ENCODE results near the gene ETV6.

The ETV6 gene

DNA sequence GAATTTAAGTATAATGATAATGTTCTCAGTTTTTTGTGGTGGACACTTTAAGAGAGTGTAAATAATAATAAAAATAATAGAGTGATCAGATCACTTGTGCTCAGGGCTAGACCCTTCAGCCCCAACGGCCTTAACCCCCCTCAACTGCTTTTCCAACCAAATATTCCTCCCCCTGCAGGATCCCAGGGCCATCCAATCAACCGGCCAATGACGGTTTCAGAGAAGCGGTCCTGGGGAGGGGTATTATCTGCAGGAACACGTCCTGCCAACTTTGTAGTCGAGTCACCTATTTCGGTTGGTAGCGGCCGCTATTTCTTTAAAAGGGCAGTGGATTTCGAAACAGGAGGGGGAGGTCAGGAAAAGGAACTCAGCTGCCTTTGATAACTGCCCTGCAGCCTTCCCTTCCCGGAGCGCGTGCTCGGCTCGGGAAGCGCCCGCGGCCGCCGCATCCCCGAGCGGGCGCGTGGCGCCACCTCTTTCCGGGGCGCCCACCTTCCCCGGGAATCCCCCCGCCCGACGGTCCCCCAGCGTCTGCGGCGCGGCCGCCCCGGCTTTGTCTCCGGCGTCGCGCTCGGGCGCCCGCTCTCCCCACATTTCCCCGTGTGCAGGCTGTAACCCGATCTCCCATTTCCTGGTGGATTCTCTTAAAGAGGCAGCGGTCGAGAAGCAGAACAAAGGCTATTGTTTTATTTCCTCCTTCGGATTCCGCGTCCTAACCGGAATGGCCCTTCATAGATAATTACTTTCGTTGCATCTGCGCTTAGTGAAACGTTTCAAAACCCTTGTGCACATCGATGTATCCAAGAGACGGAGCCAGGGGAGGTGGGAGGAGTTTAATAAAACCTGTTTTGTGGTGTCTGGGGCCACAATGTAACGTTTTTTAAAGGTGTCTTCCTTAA lies 711 bp upstream of the ETV6 start:
- peak; percentile 90 for DNase-seq

DNA sequence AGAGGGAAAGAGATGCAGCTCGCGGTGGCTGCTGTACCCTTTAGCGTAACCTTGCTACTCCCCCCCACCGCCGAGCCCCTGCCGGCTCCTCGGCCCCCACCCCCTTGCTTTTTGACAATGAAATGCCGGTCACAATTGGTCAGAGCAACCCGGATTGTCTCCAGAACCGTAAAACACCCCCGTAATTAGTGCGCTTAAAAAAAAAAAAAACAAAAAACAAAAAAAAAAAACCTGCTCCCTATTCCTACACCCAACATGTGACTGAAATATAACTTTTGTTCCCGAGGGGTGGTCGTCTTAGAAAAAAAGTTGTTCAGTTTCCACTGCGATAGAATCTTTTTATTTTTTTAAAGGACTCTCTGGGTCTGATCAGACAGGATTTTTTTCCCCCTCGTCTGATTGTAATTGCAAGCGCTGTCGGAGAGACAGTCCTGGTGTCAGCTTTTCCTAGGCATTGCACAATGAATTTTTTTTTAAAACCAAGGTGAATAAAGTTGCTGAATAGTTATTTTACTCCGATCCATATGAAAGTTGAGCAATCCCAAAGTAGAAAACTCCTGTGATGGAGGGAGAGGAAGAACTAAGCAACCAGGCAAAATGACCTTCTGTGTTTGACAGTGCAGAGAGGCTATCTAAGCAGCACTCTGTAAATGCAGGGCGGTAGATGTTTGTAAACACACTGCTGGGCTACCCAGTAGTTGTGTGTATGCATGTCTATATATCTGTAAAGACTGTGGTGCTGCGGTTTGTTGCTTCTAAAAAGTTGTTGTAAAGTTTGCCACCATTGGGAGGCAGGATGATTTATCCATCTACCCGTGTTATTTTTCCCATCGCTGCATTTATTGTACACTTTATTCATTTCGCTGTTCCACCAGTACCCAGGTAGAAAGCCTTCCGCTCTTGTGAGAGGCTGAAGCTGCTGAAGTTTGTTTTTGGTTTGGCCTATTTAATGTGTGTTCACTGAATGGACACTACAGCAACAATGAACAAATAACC lies 1.1 kb downstream of the ETV6 start:
- peak; percentile 67 for DNase-seq

DNA sequence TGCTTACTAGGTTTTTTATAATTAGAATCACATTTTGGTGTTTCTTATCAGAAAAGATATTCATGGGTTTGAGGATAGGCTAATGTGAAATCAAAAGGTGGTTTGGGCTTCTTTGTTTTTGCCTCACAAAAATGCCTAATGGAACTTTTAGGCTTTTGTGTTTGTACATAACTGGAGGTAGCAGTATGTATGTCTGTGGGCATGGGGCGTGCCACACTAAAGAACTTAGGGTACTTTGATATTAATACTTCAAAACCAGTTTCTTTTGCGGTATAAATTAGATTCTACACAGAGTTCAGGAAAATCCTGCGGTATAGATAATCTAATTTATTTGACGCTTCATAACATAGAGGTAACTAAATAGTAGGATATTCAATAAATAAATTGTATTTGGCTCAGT lies 1.9 kb downstream of the ETV6 start:
- DNase-seq = peak; percentile 42

- DNase-seq = peak; percentile 56
Observed at GRCh38 chr12:11651785-11652184, 2.3 kb downstream of the ETV6 start.

- peak; percentile 92 for DNase-seq
Observed at GRCh38 chr12:11652351-11653040, 3.0 kb downstream of the ETV6 start.

DNA sequence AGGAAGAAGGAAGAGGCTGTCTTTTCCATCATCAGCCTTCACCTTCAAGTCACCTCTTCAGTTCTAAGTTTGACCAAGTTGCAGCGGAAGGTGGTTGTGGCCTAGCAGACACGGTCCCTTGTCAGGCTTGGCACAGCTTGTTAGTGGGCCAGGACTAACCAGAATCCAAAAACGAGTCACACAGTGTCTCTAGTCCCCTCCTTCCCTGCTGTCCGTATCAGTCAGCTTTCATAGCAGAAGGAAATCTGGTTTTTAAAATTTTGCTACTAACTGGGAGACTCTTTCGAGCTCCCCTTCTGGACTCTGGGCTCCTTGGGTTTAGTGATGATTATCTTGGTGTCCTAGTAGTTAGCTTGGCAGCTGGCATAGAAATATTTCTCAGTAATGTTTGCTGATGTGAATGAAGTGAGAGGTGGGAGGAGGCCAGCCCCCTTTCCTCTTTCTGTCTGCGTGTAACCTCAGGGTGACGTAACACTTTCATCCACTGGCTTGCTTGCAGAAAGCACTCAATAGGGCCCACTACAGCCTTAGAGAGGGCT lies 3.8 kb downstream of the ETV6 start:
- DNase-seq = peak; percentile 85

DNA sequence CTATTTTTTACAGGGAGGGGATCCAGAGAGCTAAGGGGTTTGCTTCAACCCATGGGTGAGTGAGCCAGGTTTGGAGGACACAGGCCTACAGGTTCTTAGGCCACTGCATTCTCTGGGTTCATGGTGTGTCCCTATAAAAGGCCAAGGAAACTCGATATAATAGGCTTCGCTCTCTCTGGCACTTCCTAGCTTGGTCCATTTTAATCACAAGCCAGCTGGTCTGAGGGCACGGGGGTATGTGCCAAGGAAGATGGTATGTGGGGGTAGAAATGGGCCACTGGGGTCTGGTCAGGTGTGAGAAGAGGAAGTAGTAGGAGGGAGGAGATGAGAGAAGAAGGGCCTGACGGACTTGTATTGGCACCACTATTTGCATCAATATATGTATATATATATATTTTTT lies 4.9 kb downstream of the ETV6 start:
- DNase-seq = no peak

GRCh38 chr12:11654802-11655201 lies 5.3 kb downstream of the ETV6 start:
- no peak for DNase-seq

- DNase-seq = peak; percentile 34
Observed at GRCh38 chr12:11655842-11656241, 6.4 kb downstream of the ETV6 start.

- DNase-seq = peak; percentile 60
Observed at GRCh38 chr12:11656550-11656949, 7.1 kb downstream of the ETV6 start.

DNA sequence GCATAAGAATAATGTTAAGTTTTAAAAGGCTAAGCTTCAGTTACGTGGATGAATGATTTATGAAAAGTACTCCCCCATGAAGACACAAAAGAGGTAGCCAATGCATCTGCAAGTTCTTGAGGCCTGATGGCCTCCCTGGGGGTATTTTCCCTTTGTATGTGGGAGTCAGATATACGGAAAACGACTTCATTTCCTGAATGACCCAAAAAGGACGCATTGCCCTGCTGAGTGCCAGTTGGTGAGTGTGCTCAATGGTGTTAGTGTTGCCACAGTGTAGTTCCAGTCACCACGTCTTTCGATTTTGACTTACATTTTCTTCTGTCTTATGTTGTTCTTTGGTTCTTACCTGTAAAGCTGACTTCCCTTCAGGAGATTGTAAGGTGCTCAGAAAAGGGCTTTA lies 8.0 kb downstream of the ETV6 start:
- DNase-seq = peak; percentile 71

DNA sequence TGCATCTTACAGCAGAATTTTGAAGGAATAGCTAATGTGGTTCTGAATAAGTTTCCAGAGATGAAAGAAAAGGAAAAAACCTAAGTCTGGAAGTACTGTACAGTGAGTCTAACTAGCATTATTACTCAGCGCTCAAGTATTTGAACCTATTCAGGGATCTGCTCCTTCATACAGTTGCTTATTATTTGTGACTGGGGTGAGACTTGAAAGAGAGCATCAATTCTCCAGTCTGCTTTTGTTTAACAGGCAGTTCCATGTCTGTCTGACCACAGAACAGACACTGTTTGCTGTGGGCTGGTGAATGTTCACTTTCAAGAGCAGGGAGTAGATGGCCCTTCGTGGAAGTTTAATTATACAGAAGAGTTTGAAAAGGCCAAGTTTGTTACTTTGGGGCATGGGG lies 9.3 kb downstream of the ETV6 start:
- no peak for DNase-seq

- no peak for DNase-seq
Observed at GRCh38 chr12:11660624-11661023, 11.2 kb downstream of the ETV6 start.

DNA sequence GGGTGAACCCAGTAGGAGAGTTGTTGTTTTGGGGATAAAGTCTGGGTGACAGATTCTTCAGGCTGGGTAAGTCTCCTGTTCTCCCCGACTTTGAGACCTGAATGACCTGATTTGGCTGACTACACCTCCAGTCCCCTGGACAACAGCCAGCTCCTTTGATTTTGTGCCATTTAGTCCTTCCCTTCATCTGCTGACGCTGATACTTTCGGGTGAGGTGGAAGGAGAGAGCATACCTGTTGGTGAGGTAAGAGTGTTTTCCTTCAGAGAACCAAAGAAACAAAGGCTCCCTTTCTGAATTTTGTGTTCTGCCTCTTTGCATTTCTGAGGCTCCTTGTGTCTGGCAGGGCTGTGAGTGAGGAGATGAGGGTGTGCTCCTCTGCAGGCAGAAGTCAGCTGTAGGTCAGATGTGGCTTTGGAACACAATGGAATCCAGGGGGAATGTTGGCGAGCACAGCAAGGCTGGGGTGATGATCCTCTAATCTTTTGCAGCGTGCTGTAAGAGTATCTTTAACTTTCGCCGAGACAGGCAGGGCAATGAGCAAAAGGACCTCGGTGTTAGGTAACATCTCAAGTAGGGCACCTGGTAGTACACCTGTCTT lies 12.1 kb downstream of the ETV6 start:
- no peak for DNase-seq

DNA sequence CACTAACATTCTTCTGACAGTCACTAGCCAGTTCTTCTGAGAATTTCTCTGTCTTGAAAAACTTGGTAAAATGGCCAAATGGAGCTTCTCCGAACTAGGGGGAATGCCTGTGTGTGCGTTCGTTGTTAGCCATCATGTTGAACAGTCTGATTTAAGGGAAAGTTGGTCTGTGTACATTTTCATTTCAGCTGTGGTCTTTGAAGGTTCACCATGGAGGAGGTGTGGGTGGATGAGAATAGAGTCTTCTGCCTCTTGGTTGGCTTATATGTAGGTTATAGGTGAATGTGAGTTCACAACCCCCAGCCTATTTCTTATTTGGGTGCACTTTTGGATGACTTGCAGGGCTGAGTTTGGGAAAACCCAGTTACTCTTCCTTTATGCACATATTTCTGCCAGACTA lies 12.9 kb downstream of the ETV6 start:
- DNase-seq = no peak

GRCh38 chr12:11663130-11663529 lies 13.7 kb downstream of the ETV6 start:
- DNase-seq = no peak

DNA sequence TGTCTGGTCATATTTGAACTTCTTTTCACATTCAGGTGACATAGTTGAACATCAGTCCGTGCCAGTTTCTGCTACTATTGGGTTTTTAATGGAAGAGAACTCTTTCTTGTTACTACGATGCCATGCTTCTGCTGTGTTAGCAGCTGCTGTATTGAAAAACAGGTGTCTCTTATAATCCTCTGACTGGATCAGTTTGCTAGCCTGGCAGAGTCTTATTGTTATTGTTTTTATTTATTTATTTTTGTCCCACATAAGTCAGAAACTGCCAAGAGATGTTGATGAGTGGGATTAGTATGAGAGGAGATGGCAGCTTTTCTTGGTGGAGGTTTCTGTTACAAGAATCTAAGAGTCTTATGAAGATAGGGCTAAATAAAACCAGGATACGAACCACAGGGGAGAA lies 14.6 kb downstream of the ETV6 start:
- no peak for DNase-seq

- DNase-seq = no peak
Observed at GRCh38 chr12:11666131-11667050, 16.9 kb downstream of the ETV6 start.

GRCh38 chr12:11667171-11667570 lies 17.7 kb downstream of the ETV6 start:
- DNase-seq = peak; percentile 62

GRCh38 chr12:11668611-11669010 lies 19.1 kb downstream of the ETV6 start:
- DNase-seq = no peak

DNA sequence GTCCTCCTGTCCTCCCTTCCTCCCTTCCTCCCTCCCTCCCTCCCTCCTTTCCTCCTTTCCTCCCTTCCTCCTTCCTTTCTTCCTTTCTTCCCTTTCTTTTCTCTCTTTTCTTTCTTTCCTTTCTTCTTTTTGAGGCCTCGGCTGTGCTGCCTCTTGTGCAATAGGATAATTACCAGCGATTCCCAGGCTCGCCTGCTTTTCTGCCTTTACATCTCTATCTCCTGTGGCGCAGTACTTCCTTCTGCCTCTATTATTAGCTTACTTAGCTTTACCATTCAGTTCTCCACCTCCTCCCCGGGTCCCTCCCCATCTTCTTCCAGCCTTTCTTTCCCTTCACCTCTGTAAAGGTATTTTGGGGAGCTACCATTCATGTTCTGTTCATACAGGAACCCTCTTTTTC lies 19.9 kb downstream of the ETV6 start:
- no peak for DNase-seq

All from inflammatory macrophage treated with lipopolysaccharide for 4 hours (primary cell).